ENCODE results near the gene DMRTC2.

The DMRTC2 gene

DNA sequence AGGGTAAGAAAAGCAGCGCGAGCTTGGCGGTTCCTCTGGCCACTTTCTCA lies at the start of gene DMRTC2:
DMRTC2 (plus strand) TSS at position 42 of the 50 bp plus-strand sequence. CDS start 2,387 bp downstream, outside the sequence.
- DNase-seq, result no peak

DNA sequence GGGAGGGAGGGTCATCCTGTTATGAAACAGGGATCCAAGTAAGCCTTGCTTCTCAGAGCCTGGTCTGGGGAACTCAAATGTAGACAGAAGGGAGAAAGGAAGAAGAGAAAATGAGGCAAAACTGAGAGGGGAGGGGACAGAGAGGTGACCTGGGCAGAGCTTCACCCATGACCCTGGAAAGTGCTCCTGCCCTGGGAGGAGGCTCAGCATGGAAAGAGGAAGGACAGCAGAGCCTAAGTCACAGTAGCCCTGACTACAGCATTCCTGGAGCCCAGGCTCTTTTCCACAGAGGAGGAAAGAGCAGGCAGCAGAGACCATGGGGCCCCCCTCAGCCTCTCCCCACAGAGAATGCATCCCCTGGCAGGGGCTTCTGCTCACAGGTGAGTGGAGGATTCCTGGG lies 48.5 kb upstream of the DMRTC2 start, which contains the start of gene CEACAM3:
CEACAM3 (plus strand) TSS at position 226 of the 400 bp plus-strand sequence; CDS start at position 317, 91 bp downstream.
- DNase-seq, result no peak

DNA sequence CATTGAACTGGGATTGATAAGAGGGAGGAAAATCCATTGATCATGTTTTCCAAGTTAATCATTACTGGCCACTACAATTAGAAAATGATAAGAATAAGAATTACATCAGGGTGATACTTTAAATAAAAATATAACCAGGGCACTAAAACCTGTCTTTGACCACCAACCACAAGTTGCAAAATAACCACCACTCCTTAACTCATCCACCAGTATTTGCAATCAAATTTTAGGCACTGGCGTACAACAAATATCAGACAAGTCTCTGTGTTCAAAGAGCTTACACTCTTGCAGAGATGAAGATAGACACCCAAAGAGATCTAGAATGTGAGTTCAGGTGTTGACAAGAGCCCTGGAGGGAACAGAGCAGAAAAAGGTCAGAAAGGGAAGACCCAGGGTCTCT lies 47.9 kb upstream of the DMRTC2 start:
- no peak for DNase-seq

DNA sequence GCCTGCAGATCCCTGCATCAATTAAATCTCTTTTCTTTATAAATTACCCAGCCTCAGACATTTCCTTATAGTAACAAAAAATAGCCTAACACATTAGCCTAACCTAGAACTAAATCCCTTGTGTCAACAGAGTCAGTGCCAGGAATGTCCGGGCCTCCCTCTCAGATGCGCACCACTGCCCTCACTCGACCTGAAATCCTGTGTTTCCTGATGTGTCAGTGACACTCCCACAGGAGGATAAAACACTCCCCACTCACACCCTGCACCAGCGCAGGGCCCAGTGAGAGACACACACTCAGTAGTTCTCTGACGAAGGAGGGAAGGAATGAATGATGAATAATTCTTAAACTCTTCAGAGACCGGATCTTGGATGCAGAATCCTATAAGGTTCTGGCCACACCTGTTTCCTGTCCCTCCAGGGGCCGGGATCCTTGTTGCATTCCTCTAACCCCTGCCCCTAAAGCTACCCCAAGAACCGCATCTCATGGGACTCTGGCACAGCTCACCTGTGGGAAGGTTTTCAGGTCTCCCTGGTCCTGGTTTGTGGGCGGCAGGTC lies 45.3 kb upstream of the DMRTC2 start:
- peak; percentile 74 for DNase-seq

DNA sequence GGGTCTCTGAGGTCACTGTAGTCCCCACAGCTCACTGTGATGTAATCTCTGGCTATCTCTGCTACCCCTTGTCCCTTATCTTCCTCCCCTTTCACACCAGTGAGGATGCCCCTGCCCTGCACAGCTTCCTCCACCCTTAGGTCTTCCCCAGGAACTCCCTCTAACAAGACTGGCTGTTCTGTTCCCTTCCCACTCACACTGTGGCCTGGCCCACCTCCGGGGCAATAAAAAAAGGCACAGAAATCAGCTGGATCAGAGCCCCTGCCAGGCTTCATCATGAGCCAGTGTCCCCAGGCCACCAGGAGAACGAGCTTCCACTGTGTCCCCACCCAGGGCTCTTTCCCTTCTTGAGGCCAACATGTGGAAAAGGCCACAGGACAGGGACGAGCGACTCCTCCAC lies 43.8 kb upstream of the DMRTC2 start:
- DNase-seq, result no peak

DNA sequence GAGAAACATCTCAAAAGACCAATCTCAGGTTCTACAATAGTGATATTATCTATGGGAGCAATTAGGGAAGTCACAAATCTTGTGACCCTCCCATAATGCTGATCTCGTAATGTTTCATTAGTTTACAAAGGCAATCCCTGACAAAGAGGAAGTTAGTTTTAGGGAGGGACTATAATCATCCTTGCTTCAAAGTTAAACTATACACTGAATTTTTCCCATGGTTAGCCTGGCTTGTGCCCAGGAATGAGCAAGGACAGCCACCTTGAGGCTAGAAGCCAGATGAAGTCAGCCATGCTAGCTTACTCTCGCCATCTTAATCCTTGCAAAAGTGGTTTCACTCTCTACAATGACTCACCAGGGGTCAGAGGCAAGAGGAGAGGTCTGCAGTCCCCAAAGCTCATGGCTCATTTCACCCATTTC lies 43.0 kb upstream of the DMRTC2 start:
- DNase-seq, result no peak

DNA sequence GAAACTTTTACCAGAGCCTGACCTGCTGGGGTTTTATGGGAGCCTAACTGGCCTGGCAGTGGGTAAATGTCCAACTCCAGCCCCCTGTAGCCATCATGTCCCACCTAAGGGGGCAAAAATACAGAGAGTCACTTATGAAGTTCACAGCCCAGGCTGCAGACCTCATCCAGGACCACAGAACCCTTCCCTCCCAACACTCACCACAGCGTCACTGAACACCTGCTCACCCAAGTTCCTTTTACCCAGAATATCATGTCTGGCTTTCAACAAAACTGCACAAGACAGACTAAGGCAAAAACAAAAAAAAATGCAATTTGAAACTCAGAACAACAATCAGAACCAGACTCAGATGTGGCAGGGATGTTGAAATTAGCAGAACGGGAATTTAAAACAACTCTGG lies 42.1 kb upstream of the DMRTC2 start:
- no peak for DNase-seq

DNA sequence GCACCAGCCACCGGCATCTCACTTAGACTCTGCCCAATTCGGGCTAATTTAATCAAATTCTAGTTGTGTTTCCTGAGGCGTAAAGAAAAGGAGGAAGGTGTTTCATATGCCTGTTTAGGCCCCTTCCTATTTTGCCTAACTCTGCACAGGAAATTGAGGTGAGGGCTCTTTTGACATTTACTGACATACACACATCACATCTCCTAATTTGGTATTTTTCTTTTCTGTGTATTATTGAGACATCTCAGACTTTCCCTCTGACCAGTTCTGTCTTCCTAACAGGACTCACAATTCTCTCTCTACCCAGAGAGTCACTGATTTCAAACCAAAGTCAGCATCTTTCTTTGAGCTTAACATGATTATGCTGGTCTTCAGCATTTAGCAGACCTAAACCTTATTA lies 40.5 kb upstream of the DMRTC2 start:
- no peak for DNase-seq

DNA sequence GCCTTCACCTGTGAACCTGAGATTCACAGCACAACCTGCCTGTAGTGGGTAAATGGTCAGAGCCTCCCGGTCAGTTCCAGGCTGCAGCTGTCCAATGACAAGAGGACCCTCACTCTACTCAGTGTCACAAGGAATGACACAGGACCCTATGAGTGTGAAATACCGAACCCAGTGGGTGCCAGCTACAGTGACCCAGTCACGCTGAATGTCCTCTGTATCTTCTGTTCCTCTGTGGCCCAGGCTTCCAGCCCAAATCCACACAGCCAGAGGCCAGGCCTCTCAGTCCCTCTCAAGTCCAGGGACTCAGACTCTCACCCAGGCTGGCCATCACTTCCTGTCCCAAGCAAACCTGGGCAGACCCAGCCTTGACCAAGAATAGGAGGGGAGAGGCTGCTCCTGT lies 37.7 kb upstream of the DMRTC2 start:
- DNase-seq, result no peak

DNA sequence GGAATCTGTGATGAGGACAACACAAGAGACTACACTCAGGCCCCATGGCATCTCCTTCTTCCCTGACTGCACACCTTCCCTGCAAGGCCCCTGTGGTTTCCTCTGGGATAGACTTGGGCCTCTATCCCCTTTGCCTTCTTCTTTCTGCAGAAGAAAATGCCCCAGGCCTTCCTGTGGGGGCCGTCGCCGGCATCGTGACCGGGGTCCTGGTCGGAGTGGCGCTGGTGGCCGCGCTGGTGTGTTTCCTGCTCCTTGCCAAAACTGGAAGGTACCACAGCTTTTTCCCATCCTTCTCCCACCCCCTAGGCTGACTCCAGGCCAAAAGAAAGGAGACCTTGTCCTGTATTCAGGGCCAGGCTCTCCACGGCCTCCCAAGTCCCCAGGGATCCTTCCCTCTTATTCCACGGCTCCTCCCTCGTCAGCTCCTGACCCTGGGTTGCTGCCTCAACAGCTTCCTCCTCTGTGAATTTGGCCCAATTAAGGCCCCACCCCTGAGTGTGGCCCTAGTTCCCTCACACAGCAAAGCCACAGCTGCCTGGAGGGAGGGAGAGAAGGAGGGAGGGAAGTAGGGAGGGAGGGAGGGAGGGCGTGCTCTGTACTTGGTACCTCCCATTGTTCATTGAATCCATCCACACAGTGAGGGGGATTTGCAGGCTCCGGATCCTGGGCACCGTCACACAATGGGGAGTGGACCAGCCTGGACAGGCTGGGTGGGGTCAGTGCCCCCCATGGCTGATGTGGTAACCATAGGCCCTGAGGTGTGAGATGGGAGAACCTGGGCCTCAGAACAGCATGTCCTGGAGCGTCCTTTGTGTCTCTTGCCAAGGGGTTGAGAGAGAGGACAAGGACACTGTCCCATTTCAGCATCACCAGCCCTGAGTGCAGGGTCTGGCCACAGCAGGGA lies 35.9 kb upstream of the DMRTC2 start:
- no peak for DNase-seq

DNA sequence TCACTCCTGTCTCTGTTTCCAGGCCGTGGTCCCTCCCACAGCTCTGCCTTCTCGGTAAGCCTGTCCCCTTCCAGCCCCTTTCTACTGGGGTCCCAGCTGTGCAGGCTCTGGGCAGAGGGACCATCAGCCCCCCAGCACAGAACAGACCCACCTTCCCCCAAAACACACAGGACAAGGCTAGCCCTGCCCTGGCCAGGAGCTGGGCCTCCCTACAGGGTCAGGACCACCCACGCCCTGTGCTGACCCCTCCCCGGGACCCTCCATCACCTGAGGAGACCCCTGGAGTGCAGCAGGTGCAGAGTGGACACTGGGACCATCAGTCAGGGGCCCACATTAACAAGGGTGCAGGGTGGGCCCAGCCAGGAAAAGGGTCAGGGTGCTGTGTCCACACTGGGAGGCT lies 34.5 kb upstream of the DMRTC2 start:
- no peak for DNase-seq

DNA sequence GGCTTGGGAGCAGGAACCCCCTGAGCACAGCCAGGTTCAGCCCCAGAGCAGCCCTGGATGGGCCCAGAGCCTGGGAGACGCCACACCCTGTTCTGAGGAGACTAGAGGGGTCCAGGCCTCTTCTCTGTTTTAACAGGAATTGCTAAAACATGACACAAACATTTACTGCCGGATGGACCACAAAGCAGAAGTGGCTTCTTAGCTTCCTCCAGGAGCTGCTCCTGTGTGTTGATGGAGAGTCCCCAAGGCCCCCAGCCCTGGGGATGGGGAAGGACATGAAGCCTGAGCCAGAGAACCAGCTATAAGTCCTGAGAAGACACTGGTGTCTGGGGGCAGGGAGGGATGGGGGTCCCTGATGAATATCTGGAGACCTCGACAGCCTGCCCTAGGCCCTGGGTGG lies 33.8 kb upstream of the DMRTC2 start:
- DNase-seq, result no peak

DNA sequence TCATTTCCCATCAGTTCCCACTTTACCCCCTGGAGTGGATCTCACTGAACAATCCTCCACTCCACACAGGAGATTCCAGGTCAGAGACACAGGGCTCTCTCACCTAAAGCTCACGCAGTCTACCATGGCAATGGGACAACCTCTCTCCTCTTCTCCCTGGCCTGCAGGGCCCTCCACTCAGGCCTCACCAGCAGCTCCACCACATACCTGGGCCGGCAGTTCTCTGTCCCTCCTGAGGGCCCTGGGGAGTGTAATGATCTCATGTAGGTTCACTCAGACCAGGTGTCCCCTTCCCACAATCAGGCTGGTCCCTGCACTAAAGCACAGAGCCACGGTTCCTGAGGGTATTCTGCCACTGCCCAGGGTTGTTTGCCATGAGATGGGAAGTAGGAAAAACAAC lies 32.9 kb upstream of the DMRTC2 start:
- no peak for DNase-seq

DNA sequence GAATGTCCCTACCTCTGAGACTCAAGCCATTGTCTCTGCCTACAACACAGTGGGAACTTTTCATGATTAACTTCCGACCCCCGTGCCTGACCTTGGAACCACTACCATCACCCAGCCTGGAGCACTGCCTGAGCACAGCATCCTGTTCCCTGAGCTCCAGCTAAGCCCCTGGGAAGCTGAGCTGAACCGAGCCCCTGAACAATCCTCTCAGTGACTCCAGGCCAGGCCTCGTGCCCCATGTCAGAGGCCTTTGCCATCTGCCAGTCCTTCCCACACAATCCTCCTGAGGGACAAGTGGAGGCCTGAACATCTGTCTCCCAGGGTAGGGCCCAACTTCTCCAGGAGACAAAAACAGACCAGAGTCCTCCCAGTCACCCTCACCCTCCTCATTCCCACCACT lies 30.9 kb upstream of the DMRTC2 start:
- DNase-seq, result no peak

DNA sequence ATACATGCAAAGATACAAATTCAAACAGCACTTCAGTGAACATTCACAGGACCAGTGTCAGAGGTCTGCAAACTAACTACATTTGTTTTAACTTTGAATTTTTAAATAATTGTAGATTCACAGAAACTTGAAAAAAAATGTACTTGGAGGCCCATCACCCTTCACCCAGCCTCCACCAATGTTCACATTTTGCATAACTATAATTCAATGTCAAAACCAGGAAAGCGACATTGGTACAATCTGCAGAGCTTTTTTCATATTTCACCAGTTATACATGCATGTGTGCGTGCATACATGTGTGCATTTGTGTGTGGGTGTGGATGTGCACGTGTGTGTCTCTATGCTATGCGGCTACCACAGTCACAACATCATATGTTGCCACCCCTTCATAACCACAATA lies 29.5 kb upstream of the DMRTC2 start:
- DNase-seq, result no peak

DNA sequence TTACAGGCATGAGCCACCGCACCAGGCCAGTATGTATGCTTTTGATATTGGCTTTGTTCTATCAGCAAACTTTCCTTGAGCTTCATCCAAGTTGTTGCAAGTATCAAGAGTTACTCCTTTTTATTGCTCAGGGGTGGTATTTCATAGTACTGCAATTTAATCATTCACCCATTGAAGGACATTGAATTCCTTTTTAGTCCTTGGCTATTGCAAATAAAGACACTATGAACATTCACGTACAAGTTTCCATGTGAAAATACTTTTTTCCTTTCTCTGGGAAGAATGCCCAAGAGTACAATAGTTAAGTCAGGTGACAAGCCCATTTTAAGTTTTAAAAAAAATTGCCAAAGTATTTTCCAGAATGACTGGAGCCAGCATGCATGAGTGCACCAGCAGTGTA lies 28.1 kb upstream of the DMRTC2 start:
- DNase-seq, result no peak

DNA sequence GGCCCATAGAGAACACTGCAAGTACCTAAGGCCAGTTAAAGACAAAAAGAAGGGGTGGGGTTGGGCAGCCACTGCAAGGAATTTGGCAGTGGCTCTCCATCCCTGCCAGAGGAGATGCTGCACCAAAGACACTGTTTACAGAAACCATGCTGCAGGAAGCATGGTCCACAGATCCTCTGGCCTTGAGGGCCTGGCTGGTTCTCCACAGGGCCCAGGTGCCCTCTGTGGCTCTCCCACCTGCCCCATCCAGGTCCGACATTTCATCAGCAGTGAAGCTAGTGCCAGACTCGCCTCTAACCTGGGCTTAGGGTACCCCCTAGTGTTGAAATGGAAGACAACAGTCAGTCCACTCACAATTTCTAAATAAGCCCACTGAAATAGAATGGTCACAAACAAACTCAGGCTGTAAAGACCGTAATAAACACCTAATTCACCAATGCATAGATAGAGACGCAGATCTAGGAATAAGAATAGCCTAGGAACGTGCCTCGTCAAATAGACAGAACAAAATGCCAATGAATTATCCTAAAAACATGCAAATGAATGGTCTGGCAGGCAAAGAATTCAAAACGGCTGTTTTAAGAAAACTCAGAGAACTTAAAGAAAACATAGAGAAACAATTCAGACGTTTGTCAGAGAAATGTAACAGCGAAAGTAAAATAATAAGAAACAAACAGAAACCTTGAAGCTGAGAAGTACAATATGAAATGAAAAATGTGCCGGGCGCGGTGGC lies 23.7 kb upstream of the DMRTC2 start:
- peak; percentile 88 for DNase-seq

DNA sequence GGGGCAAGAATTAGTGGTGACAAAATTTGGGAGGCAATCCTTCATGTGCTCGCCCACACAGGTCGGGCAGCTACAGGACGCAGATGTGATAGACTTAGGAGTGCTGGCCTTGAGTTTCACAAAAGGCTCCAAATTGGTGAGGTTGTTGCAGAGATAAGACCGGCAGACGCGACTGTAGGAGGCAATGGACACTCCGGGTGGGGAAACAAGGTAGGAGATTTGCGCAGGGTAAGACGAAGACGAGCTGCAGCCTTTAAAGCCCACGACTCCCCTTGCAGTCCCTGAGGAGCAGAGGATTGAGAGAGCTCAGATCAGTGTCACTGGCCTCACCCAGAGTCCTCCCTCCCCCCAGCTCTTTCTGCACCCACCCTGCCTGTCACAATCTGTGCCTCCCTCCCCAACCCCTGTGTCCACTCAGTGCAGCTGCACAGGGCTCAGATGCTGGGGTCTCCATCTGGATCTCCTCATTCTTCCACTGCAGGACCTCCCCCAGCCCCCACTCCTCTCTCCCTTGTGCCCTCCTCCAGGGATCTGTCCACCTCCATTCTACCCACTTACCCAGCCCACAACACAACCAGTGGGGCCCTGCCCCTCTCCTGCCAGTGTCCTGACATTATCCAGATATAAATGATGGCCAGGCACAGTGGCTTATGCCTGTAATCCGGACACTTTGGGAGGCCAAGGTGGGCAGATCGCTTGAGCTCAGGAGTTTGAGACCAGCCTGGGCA lies 6.7 kb upstream of the DMRTC2 start:
- no peak for DNase-seq

DNA sequence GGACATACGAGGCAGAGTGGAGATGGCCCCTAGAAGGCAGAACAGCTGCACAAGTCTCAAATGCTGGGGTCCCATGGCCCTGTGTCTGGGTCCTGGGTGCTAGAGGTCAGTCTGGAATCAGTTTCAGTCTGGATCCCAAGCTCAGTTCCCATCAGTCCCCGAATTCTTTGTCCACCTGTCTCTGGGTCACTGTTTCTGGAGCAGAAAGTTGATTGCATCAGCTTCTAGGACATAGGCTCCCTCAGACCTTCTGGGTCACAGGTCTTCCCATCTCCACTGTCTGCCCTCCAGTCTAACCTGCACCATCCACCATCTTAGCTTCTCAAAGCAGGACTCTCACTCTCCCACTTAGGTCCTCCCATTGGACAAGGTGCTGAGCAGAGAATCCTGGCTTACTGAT lies 5.6 kb upstream of the DMRTC2 start:
- DNase-seq, result no peak

DNA sequence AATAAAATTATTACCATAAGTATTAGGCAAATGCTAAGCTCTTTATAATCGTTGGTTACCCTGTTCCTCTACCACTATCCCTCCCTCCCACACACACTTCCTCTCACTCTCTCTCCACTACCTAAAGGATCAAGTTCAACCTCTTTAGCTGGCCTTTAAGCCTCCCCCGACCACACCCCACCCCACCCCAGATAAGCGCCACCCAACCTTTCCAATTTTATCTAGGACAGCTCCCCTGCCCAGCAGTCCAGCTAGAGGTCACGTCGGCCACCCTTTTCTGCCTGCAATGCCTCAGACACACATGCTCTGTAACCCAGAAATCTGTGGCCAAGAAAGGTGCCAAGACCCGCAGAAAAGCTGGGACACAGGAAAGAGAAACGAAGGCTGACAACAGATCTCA lies 1.5 kb upstream of the DMRTC2 start:
- no peak for DNase-seq

DNA sequence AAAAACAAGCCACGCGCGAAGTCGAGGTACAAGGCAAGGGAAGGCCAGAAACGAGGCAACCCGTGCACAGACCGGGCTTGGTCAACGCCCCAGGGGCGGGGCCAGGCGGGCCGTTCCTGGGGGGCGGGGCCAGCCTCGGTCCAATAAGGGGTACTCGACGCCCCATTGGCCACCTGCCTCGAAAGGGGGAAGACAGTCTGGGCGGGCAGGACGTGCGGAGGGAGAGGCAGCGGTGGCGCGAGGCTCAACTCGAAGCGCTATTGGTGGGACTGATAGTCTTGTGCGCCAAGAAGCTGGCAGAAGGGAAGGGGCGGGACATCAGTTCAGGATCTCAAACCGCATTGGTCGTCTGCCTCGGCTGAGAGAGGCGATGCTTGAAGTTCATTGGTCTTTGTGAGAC lies 241 bp upstream of the DMRTC2 start, which contains the start of gene LYPD4:
LYPD4 (minus strand) TSS at position 83 of the 400 bp plus-strand sequence. CDS start 5,398 bp downstream, outside the sequence.
- DNase-seq, result no peak

DNA sequence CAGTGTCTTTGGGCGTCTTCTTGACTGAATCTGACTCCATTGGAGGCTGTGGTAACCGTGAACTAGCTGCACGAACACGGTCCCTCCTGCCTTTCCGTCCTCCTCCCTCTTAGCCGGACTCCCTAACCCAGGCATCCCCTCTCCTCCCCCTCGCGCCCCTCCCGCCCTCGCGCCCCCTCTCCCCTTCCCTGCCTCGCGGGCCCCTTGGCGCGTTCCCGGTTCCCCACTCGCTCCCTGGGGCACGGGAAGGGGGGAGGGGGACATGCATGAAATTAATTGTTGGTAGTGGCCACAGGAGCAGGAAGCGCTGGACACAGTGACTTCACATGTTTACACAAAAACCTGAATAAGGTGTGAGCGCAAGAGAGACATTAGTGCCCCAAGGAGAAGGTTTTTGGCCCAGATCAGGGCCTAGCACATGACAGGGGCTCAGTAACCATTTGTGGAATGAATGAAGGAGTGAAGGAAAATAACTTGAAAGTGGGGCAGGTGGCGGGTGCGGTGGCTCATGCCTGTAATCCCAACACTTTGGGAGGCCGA lies 279 bp downstream of the DMRTC2 start:
- no peak for DNase-seq

DNA sequence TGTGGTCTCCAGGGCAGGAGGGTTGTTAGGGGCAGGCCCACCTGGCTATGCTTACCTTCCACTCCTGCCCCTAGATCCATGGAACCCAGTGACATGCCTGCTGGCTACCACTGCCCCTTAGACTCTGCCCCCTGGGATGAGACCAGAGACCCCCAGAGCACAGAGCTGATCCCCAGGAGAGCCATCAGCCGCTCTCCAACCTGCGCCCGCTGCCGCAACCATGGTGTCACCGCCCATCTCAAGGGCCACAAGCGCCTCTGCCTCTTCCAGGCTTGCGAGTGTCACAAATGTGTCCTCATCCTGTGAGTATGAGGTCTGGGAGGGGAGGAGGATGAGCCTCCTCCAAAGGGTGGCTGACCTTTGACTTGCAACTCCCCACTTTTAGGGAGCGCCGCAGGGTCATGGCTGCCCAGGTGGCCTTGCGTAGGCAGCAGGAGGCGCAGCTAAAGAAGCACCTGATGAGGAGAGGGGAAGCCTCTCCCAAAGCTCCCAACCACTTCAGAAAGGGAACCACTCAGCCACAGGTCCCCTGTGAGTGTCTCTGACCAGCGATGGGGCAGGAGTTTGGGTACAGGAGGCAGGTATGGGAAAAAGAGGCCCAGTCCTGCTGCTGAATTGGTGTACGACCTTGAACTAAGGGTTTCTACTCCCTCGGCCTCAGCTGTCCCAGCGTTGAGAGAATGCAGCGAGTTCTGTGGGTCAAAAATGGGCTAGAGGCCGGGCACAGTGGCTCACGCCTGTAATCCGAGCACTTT lies 2.7 kb downstream of the DMRTC2 start:
- DNase-seq, result no peak

Measured in NCI-H510A treated with DMSO at 0.1 percent for 48 hours (cell line).